Measurements from ENCODE around the gene DCAKD.

GRCh38 chr17:45046537-45047125 is 4.8 kb downstream of the DCAKD start:
- TF ChIP-seq POLR2AphosphoS5 (IDR thresholded peaks at IDR 0.05) (no peak), POLR2A (IDR thresholded peaks at IDR 0.05; ENCODE audit: low read depth) (no peak), CTCF (IDR thresholded peaks at IDR 0.05) (no peak)
